Prostate gland (tissue), 2 donors: Measurements from ENCODE around the gene SLC10A3. TPM values are rescaled to one million over a fixed set of nuclear protein-coding genes. Genes with fewer than 3 reads are reported as not detected.

Experiments used
- DNase-seq: peaks from one replicate; pipeline ENCODE4 v3.0.0-alpha.2; 2019; ENCODE audit warnings: low spot score
- H3K27ac ChIP-seq, 2 donors: fragments of 200-600 bp; sonication (generic); 2 replicates each; pipeline ENCODE4 v1.5.1; 2017 to 2019
- H3K27me3 ChIP-seq: fragments of 200-600 bp; sonication (generic); replicated peaks from 2 replicates; pipeline ENCODE4 v1.5.1; 2019; ENCODE audit not compliant: insufficient read depth
- H3K36me3 ChIP-seq, 2 donors: fragments of 200-600 bp; sonication (generic); 1 replicate in 1 of 2; 2 replicates in 1 of 2; pipeline versions ENCODE4 v1.5.1 to v1.8.1; 2017 to 2019
- H3K4me1 ChIP-seq: fragments of 200-600 bp; sonication (generic); replicated peaks from 2 replicates; pipeline ENCODE4 v1.5.1; 2019
- H3K4me3 ChIP-seq, 2 donors: fragments of 200-600 bp; sonication (generic); 2 replicates each; pipeline ENCODE4 v1.5.1; 2017 to 2019
- H3K9me3 ChIP-seq: fragments of 200-600 bp; sonication (generic); 2 replicates; pipeline ENCODE4 v1.5.1; 2017
- CTCF ChIP-seq, 4 experiments: fragments of 200-600 bp in 2 of 4; fragments of 450-650 bp in 2 of 4; sonication (generic) in 2 of 4; IDR thresholded peaks; 1 replicate in 3 of 4; 2 replicates in 1 of 4; pipeline ENCODE4 v1.5.1; 2016 to 2019; ENCODE audit warnings: antibody characterized with exemption in 4 of 4, mild to moderate bottlenecking in 2 of 4, moderate library complexity in 2 of 4
- POLR2A ChIP-seq: fragments of 450-650 bp; IDR thresholded peaks from one replicate; pipeline ENCODE4 v1.6.1; 2016; ENCODE audit warnings: antibody characterized with exemption, mild to moderate bottlenecking
- POLR2AphosphoS5 ChIP-seq: sonication (generic); formaldehyde crosslinking; IDR thresholded peaks from one replicate; pipeline ENCODE4 v1.6.1; 2017; ENCODE audit warnings: antibody characterized with exemption
- WGBS: methylation state at CpG from one replicate; pipeline ENCODE4 v1.1.5; 2018; 5-methylcytosine and 5-hydroxymethylcytosine counted together
- intact Hi-C: fragments of 100-400 bp; cut with DNase I; formaldehyde crosslinking; loops from one replicate; pipeline ENCODE4 v1.14.2; 2022
- total RNA-seq, 2 donors: library from RNA; depleted of rRNA; stranded (reverse); fragments of >200 nt; gene quantifications; one replicate each; pipeline ENCODE4 v1.1.0, GENCODE V29; 2016

SLC10A3 gene
- total RNA-seq, 2 donors from 2014 or later = 28.0 to 45.6 TPM

GRCh38 chrX:154441984-154442707, 48.3 kb downstream of the SLC10A3 start:
- no peaks in the 10 kb centered on the region for H3K27me3 ChIP-seq
- H3K4me1 ChIP-seq = no peaks in the 10 kb centered on the region
- H3K27ac ChIP-seq = no peak overlapping the region
- peak; percentile 40 for DNase-seq
- no peak overlapping the region for H3K4me3 ChIP-seq
- no peaks in the 10 kb centered on the region for H3K9me3 ChIP-seq
- intact Hi-C loops = no loop called here
- TF ChIP-seq POLR2AphosphoS5 (no peak), CTCF (IDR thresholded peaks at IDR 0.05) (no peak), POLR2A (no peak)
- no peaks in the 10 kb centered on the region for H3K36me3 ChIP-seq
- 63% methylated on average over 20 of the region's 21 CpGs for WGBS

GRCh38 chrX:154441564-154441963, 48.9 kb downstream of the SLC10A3 start:
- TF ChIP-seq POLR2AphosphoS5 (no peak), CTCF (IDR thresholded peaks at IDR 0.05) (no peak)
- DNase-seq = no peak
- WGBS = 70% methylated on average over 2 of the region's 11 CpGs
- Histone ChIP-seq H3K27me3 (no peaks in the 10 kb centered on the region), H3K27ac (no peak overlapping the region), H3K36me3 (no peaks in the 10 kb centered on the region), H3K4me1 (no peaks in the 10 kb centered on the region), H3K9me3 (no peaks in the 10 kb centered on the region), H3K4me3 (no peak overlapping the region)
- intact Hi-C loops = no loop called here

GRCh38 chrX:154440623-154441357, 49.6 kb downstream of the SLC10A3 start:
- TF ChIP-seq CTCF (IDR thresholded peaks at IDR 0.05) = no peak
- TF ChIP-seq POLR2AphosphoS5 = no peak
- TF ChIP-seq POLR2A = no peak
- Histone ChIP-seq H3K9me3 (no peaks in the 10 kb centered on the region), H3K4me3 (no peak overlapping the region), H3K4me1 (no peaks in the 10 kb centered on the region), H3K36me3 (no peaks in the 10 kb centered on the region), H3K27me3 (no peaks in the 10 kb centered on the region), H3K27ac (no peak overlapping the region)
- DNase-seq = no peak
- intact Hi-C loops = no loop called here
- 76% methylated on average over 14 of the region's 17 CpGs for WGBS

GRCh38 chrX:154439841-154440240, 50.6 kb downstream of the SLC10A3 start:
- no peak overlapping the region for H3K27ac ChIP-seq
- TF ChIP-seq POLR2A (no peak), POLR2AphosphoS5 (no peak), CTCF (IDR thresholded peaks at IDR 0.05) (no peak)
- no peaks in the 10 kb centered on the region for H3K4me1 ChIP-seq
- intact Hi-C loops = loop anchor here (5.0 kb wide), 2 partner anchors 38 to 47 kb away; partner anchors contain the start of gene UBL4A
- WGBS = 85% methylated on average over 11 of the region's 18 CpGs
- DNase-seq = no peak
- H3K27me3 ChIP-seq = no peaks in the 10 kb centered on the region
- no peaks in the 10 kb centered on the region for H3K36me3 ChIP-seq
- no peaks in the 10 kb centered on the region for H3K9me3 ChIP-seq
- no peak overlapping the region for H3K4me3 ChIP-seq
